Measurements from ENCODE around the gene SIL1. TPM values are rescaled to one million over a fixed set of nuclear protein-coding genes. Genes with fewer than 3 reads are reported as not detected.

SIL1 gene
- total and polyA plus RNA-seq, 2 of the 8 experiments (the other 6 are each of a cell fraction or from before 2014, with no cell fraction given): 8.3 to 12.8 TPM

- TF ChIP-seq SIRT6 (IDR thresholded peaks at IDR 0.05; ENCODE audit: low read length): no peak
- TF ChIP-seq EGR1 (IDR thresholded peaks at IDR 0.05; ENCODE audit: borderline replicate concordance, low read depth, low read length): no peak
- no peak for TF ChIP-seq RAD21 (IDR thresholded peaks at IDR 0.05 in 1 of 2, conservative IDR thresholded peaks at IDR 0.05 in 1 of 2; ENCODE audit: low read depth in 2 of 2, low read length in 2 of 2)
- TF ChIP-seq MAFK (IDR thresholded peaks at IDR 0.05; ENCODE audit: low read depth, low read length): no peak
- TF ChIP-seq SRF (IDR thresholded peaks at IDR 0.05; ENCODE audit: low read depth, low read length): no peak
Measured at GRCh38 chr5:138912093-138912492, 286.1 kb downstream of the SIL1 start (continued).
